Measurements from ENCODE around the gene RPS28.
"Not testable (repeated sequence)": the region's sequence is repeated elsewhere in the genome, so short reads cannot be mapped to it uniquely, and the experiment has no call there.

Gene RPS28

DNA sequence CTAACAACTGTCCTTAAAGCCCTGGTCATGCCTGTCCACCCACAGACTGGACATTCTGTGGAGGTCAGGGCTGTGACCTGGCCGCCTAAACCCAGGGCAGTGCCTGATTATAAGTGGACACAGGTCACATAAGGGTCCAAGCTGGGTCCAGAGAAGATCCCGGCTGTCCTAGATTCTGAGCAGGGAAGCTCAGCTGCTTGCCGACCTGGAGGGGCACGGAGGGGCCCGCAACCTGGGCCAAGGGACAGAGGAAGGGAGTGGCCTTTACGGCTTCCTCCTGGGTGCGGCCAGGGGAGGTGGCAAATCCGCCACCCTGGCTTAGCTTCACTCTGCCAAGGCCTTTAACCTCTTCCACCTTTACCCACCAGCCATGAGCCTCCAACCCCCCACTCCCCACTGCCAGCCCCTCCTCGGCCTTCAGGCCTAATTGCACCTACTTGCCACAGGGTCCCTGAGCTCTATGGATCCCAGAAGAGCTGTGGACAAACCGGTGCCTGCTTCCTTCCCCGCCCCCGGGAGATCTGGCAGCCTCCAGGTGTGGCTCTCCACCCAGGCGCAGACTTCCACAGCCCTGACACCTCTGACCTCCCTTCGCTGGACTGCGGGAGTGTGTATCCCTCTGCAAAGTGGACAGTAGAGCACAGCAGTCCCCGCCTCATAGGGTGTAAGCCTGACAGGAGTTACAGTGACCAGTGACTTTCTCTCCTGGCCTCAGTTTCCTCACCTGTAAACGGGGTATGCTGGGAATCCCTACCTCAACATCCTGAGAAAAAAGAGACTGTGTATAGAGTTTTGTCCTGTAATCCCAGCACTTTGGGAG is 14.9 kb upstream of the RPS28 start:
- TF ChIP-seq CTCF (conservative IDR thresholded peaks at IDR 0.05; ENCODE audit: low read depth, low read length) = no peak
- no peak overlapping the region for H3K4me3 ChIP-seq (ENCODE audit: low read depth, low read length)
- DNase-seq (ENCODE audit: low read depth) = no peak

DNA sequence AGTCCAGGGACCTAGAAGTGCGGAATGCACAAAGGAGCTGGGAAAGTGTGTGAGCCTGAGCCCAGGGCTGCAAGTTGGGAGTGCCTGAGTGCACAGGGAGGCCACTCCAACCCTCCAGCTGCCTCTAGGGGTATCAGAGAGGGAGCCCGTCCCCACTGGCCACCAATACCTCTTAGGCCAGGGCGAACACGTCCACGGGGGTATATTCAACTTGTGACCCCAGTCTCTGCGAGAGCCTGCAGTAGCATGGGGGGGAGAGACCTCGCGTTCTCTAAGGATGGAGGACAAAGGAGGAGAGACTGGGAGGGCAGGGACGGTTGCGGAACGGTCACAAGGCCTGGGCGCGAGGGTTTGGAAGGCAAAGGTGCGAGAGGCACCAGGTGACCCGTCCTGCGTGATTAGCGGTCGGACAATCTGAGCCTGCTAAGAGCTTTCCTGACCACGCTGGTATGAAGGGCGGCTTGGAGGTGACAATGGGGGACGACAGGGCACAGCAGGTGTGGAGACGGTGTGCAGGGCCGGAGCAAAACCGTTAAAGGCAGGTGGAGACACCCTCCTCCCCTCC is 13.8 kb upstream of the RPS28 start:
- no peak for DNase-seq (ENCODE audit: low read depth)
- TF ChIP-seq CTCF (conservative IDR thresholded peaks at IDR 0.05; ENCODE audit: low read depth, low read length) = no peak
- H3K4me3 ChIP-seq (ENCODE audit: low read depth, low read length) = peak overlapping the region; percentile 67

- DNase-seq (ENCODE audit: low read depth) = peak; percentile 89
- TF ChIP-seq CTCF (conservative IDR thresholded peaks at IDR 0.05; ENCODE audit: low read depth, low read length) = no peak
- H3K4me3 ChIP-seq (ENCODE audit: low read depth, low read length) = peak within 1 kb of the TSS; percentile 67
Observed at GRCh38 chr19:8307965-8308866, 13.1 kb upstream of the RPS28 start, which contains the start of gene CD320. Gene CD320 (minus strand): TSS chr19:8308358. CDS start chr19:8308290, 68 bp downstream.

GRCh38 chr19:8308891-8309291 is 12.4 kb upstream of the RPS28 start:
- no peak for DNase-seq (ENCODE audit: low read depth)
- H3K4me3 ChIP-seq (ENCODE audit: low read depth, low read length) = peak overlapping the region; percentile 67
- TF ChIP-seq CTCF (conservative IDR thresholded peaks at IDR 0.05; ENCODE audit: low read depth, low read length) = no peak

DNA sequence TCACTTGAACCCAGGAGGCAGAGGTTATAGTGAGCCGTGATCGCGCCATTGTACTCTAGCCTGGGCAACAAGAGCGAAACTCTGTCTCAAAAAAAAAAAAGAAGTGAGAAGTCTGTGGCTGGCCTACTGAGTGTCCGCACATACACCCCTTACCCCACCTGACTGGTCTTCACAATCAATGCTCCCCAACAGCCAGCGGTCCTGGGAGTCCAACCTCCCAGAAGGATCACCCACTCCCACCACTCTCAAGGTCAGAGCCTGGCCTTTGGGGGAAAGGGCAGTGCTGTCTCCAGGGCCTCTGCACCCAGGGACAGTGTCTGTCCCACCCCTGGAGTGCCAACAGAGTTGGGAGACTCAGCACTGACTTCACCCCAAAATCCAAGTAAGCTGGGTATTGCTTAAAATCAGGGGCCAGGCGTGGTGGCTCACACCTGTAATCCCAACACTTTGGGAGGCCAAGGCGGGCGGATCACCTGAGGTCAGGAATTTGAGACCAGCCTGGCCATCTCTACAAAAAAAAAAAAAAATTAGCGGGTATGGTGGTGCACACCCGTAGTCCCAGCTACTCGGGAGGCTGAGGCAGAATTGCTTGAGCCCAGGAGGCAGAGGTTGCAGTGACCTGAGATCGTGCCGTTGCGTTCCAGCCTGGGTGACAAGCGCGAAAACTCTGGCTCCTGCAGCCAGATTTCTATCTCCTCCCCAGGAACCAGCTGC is 10.8 kb upstream of the RPS28 start:
- H3K4me3 ChIP-seq (ENCODE audit: low read depth, low read length) = no peak overlapping the region
- TF ChIP-seq CTCF (conservative IDR thresholded peaks at IDR 0.05; ENCODE audit: low read depth, low read length) = no peak
- no peak for DNase-seq (ENCODE audit: low read depth)

GRCh38 chr19:8311461-8312260 is 9.6 kb upstream of the RPS28 start:
- TF ChIP-seq CTCF (conservative IDR thresholded peaks at IDR 0.05; ENCODE audit: low read depth, low read length) = no peak
- no peak for DNase-seq (ENCODE audit: low read depth)
- H3K4me3 ChIP-seq (ENCODE audit: low read depth, low read length) = no peak overlapping the region

GRCh38 chr19:8314981-8315640 is 6.2 kb upstream of the RPS28 start:
- not testable (repeated sequence) for H3K4me3 ChIP-seq (ENCODE audit: low read depth, low read length); DNase-seq (ENCODE audit: low read depth)

Measured in choroid plexus epithelial cell (primary cell).